T47D (cell line): ENCODE data around the gene REPS1.

Source experiments
- DNase-seq, 2 experiments: peaks; one replicate each; pipeline versions ENCODE4 v3.0.0 to v3.0.0-alpha.2; 2011 to 2012; ENCODE audit warnings: low read depth in 1 of 2, low spot score in 1 of 2
- JUND ChIP-seq: IDR thresholded peaks from 2 replicates; pipeline ENCODE4 v1.6.1; 2012; ENCODE audit warnings: low read depth
- in situ Hi-C: cut with HindIII; loops from 2 replicates; pipeline ENCODE4 v1.10.0; 2016; ENCODE audit warnings: low sequenced_read_pairs, low pct_unique_long_range_greater_than_20kb

REPS1 gene

DNA sequence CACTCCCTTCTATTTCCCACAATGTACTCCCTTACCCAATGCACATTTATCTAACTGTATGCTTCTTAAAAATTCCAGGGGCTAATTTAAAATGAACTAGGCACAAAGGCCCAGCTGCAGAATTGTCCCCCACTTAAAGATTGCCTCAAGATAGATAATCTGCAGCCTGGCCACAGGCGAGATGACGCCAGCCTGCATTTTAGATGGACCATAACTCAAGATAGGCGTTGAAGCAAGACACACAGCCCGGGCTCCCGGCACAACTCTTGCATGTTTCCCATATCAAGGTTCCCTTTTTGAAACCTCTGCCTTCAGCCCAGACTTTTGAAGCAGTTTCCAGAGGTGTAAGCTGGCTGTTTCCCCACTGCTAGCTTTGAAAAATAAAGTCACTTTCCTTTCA lies 3.2 kb upstream of the REPS1 start:
- no peak for DNase-seq
- in situ Hi-C loops: no loop called here
- TF ChIP-seq JUND: no peak

GRCh38 chr6:138989098-138989983 lies 1.3 kb upstream of the REPS1 start:
- in situ Hi-C loops: no loop called here
- no peak for DNase-seq
- TF ChIP-seq JUND: no peak

DNA sequence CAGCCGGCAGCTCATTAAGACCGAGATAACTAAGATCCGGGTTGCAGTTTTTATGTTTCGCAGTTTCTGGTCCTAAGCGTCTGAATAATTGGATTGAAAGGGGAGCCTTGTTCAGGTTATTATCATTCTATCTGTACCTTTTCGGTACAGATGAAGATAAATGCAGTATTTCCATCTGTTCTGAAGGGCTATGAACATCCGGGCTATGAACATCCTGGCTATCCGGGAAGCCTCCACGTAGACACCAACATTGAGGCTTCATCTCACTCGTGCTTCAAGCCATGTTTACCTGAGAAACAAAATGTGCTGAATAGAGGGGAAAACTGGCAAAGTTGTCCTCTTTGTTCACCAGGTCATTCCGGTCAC lies 399 bp upstream of the REPS1 start:
- in situ Hi-C loops: no loop called here
- DNase-seq: no peak
- no peak for TF ChIP-seq JUND

GRCh38 chr6:138987080-138987642 lies 892 bp downstream of the REPS1 start:
- DNase-seq: no peak
- no peak for TF ChIP-seq JUND
- in situ Hi-C loops: no loop called here

DNA sequence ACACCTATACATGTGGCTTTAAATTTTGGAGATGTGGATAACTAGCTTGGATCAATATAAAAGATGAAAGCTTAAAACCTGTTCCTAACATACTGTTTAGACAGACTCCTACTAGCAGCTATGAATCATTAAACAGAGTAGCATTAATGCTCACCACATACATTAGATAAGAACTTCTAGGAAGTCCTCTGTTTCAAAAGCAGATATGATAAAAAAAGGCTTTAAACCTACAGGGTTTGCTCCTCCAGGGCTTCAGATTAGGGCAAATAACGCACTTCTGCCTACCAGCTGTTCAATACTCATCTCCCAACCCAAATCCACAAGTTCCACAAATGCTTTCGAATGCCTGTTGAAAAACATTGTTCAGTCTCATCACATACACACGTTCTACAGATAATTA lies 1.5 kb downstream of the REPS1 start:
- in situ Hi-C loops: no loop called here
- TF ChIP-seq JUND: no peak
- no peak for DNase-seq

- DNase-seq: no peak
- in situ Hi-C loops: no loop called here
- no peak for TF ChIP-seq JUND
Measured at GRCh38 chr6:138981416-138981815, 6.6 kb downstream of the REPS1 start.

DNA sequence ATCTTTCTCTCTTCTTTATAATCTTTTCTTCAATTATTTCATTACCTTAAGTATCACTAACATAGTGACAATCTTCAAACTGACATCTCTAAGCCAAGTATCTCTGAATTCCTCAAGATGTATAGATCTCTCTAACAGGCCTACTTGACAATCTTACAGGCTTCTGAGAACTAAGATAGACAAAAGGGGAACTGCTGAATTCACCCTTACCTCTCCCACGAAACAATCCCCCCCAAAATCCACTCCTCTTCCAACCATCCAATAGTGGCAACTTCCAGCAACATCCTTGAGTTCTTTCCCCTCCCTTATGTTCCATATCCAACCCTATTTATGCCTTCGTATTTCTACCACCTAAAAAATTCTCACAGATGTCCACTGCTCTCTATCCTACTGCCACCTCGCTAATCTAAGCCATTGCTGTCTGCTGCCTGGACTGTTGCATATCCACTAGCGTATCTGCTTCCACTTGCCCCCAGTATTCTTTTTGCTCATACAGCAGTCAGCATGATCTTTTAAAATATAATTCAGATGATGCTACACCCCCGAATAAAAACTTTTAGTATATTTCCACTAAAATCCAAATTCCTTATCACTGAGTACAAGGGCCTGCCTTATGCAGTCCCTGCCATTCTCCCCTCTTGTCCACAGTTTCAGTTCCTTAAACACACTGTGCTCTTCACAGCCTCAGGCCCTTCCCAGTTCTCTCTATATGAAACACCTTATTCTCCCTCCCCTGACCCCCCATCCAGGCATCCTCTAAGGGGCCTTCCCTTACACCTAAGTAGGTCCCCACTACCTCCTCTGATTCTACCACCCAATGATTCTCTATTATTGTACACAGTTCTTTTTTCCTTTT lies 8.0 kb downstream of the REPS1 start:
- DNase-seq: no peak
- in situ Hi-C loops: no loop called here
- no peak for TF ChIP-seq JUND

DNA sequence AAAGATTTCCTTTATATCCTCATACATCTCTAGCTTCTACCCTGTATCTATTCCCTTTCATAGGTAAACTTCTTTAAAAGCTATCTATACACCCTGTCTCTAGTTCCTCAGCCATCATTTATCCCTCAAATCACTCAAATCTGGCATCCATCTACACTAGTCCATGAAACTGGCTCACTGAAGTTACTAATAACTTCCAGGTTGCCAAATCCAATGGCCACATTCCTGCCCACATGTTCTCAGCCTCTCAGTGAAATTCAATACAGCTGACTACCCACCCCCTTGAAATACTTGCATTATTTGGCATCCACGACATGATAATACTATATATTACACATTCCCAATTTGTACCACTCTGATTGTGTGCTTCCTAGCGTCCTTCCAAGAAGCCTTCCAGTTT lies 8.7 kb downstream of the REPS1 start:
- no peak for DNase-seq
- in situ Hi-C loops: no loop called here
- TF ChIP-seq JUND: no peak

DNA sequence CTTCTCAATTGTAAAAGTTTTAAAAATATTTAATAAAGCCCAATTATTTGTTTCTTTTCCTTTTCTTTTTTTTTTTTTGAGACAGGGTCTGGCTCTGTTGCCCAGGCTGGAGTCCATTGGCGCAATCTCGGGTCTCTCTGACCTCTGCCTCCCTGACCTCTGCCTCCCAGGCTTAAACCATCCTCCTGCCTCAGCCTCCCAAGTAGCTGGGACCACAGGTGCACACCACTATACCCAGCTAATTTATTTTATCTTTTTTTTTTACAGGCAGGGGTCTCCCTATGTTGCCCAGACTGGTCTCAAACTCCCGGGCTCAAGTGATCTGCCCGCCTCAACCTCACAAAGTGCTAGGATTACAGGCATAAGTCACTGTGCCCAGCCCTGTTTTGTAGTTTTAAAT lies 9.8 kb downstream of the REPS1 start:
- in situ Hi-C loops: no loop called here
- no peak for DNase-seq
- no peak for TF ChIP-seq JUND

- DNase-seq: no peak
- in situ Hi-C loops: no loop called here
- no peak for TF ChIP-seq JUND
Measured at GRCh38 chr6:138977646-138978167, 10.3 kb downstream of the REPS1 start.

GRCh38 chr6:138977242-138977641 lies 10.8 kb downstream of the REPS1 start:
- TF ChIP-seq JUND: no peak
- in situ Hi-C loops: no loop called here
- no peak for DNase-seq

- in situ Hi-C loops: no loop called here
- TF ChIP-seq JUND: no peak
- DNase-seq: no peak
Measured at GRCh38 chr6:138975815-138976214, 12.2 kb downstream of the REPS1 start.

GRCh38 chr6:138973466-138974153 lies 14.4 kb downstream of the REPS1 start:
- in situ Hi-C loops: no loop called here
- no peak for DNase-seq

More at GRCh38 chr6:138973466-138974153, 14.4 kb downstream of the REPS1 start:
- TF ChIP-seq JUND: no peak
